HEK293 (cell line): ENCODE data around the gene TLR9.

ENCODE experiments used
- CTCF ChIA-PET: fragments of 350-600 bp; formaldehyde crosslinking; extraction: SDS; loops from one replicate; lab custom pipeline; 2021; ENCODE audit warnings: antibody characterized with exemption; lab: Yijun Ruan, JAX
- POLR2A ChIA-PET: fragments of 300-600 bp; formaldehyde crosslinking; extraction: SDS; loops from one replicate; lab custom pipeline; 2020; ENCODE audit warnings: antibody characterized with exemption, inconsistent platforms; lab: Yijun Ruan, JAX
- H3K27ac ChIP-seq: fragments of 200-500 bp; sonication (Bioruptor generic); 2 replicates; pipeline ENCODE4 v1.5.1; 2014; ENCODE audit warnings: low read depth, low read length, control low read depth, inconsistent platforms; ENCODE audit errors: extremely low read depth
- H3K36me3 ChIP-seq, 2 experiments: fragments of 200-500 bp in 1 of 2; sonication (Bioruptor generic) in 1 of 2; 1 replicate in 1 of 2; 2 replicates in 1 of 2; pipeline ENCODE4 v1.5.1; 2014 to 2017; ENCODE audit warnings: inconsistent platforms in 2 of 2, low read length in 2 of 2; ENCODE audit not compliant: control insufficient read depth in 2 of 2, insufficient read depth in 1 of 2
- H3K4me1 ChIP-seq: fragments of 200-500 bp; sonication (Bioruptor generic); 2 replicates; pipeline ENCODE4 v1.5.1; 2014; ENCODE audit warnings: mild to moderate bottlenecking, low read length, inconsistent platforms; ENCODE audit not compliant: control insufficient read depth, insufficient read depth
- H3K4me3 ChIP-seq: 2 replicates; pipeline ENCODE4 v1.5.1; 2011; ENCODE audit warnings: low read depth, mild to moderate bottlenecking, control low read depth, low read length, moderate library complexity
- H3K9me3 ChIP-seq: fragments of 200-500 bp; sonication (Bioruptor generic); 2 replicates; pipeline ENCODE4 v1.5.1; 2014; ENCODE audit warnings: low read depth, low read length, inconsistent platforms; ENCODE audit not compliant: control insufficient read depth, insufficient read depth
- GLIS2 ChIP-seq: fragments of 450-650 bp; formaldehyde crosslinking; IDR thresholded peaks from 2 replicates; pipeline ENCODE4 v1.5.1; 2016; ENCODE audit warnings: missing biosample characterization, missing genetic modification characterization
- KLF1 ChIP-seq: fragments of 450-650 bp; formaldehyde crosslinking; IDR thresholded peaks from 2 replicates; pipeline ENCODE4 v1.5.1; 2016; ENCODE audit warnings: missing biosample characterization, missing genetic modification characterization
- KLF9 ChIP-seq: fragments of 450-650 bp; formaldehyde crosslinking; IDR thresholded peaks from 2 replicates; pipeline ENCODE4 v1.5.1; 2016; ENCODE audit warnings: missing biosample characterization, missing genetic modification characterization, low read depth
- OSR2 ChIP-seq: fragments of 450-650 bp; formaldehyde crosslinking; IDR thresholded peaks from 2 replicates; pipeline ENCODE4 v1.5.1; 2016; ENCODE audit warnings: missing biosample characterization, missing genetic modification characterization
- SCRT1 ChIP-seq: fragments of 450-650 bp; formaldehyde crosslinking; IDR thresholded peaks from 2 replicates; pipeline ENCODE4 v1.5.1; 2016; ENCODE audit warnings: missing biosample characterization, missing genetic modification characterization, borderline replicate concordance
- SCRT2 ChIP-seq: fragments of 450-650 bp; formaldehyde crosslinking; IDR thresholded peaks from 2 replicates; pipeline ENCODE4 v1.5.1; 2016; ENCODE audit warnings: missing biosample characterization, missing genetic modification characterization
- SP2 ChIP-seq: fragments of 450-650 bp; formaldehyde crosslinking; IDR thresholded peaks from 2 replicates; pipeline ENCODE4 v1.5.1; 2016; ENCODE audit warnings: missing biosample characterization, missing genetic modification characterization
- SP3 ChIP-seq: fragments of 450-650 bp; formaldehyde crosslinking; IDR thresholded peaks from 2 replicates; pipeline ENCODE4 v1.5.1; 2016; ENCODE audit warnings: missing biosample characterization, missing genetic modification characterization
- ZBTB20 ChIP-seq: fragments of 450-650 bp; formaldehyde crosslinking; IDR thresholded peaks from 2 replicates; pipeline ENCODE4 v1.5.1; 2016; ENCODE audit warnings: missing biosample characterization, missing genetic modification characterization
- ZBTB26 ChIP-seq: fragments of 450-650 bp; formaldehyde crosslinking; optimal IDR thresholded peaks from 2 replicates; pipeline ENCODE3; 2016; ENCODE audit warnings: missing biosample characterization, mild to moderate bottlenecking, missing genetic modification characterization
- ZFP41 ChIP-seq: fragments of 450-650 bp; formaldehyde crosslinking; IDR thresholded peaks from 2 replicates; pipeline ENCODE4 v1.5.1; 2016; ENCODE audit warnings: missing biosample characterization, missing genetic modification characterization, borderline replicate concordance
- ZNF133 ChIP-seq: fragments of 450-650 bp; formaldehyde crosslinking; IDR thresholded peaks from 2 replicates; pipeline ENCODE4 v1.5.1; 2016; ENCODE audit warnings: missing biosample characterization, missing genetic modification characterization
- ZNF24 ChIP-seq: fragments of 450-650 bp; formaldehyde crosslinking; IDR thresholded peaks from 2 replicates; pipeline ENCODE4 v1.5.1; 2016; ENCODE audit warnings: missing biosample characterization, missing genetic modification characterization
- ZNF274 ChIP-seq, 2 experiments: fragments of 200-500 bp in 1 of 2; fragments of 450-650 bp in 1 of 2; sonication (Bioruptor generic) in 1 of 2; formaldehyde crosslinking in 1 of 2; IDR thresholded peaks; 2 replicates each; pipeline versions ENCODE4 v1.5.1 to v1.6.1; 2014 to 2016; ENCODE audit warnings: borderline replicate concordance in 1 of 2, inconsistent platforms in 1 of 2, low read length in 1 of 2, missing biosample characterization in 1 of 2, missing genetic modification characterization in 1 of 2
- ZNF302 ChIP-seq: fragments of 450-650 bp; formaldehyde crosslinking; IDR thresholded peaks from 2 replicates; pipeline ENCODE4 v1.5.1; 2016; ENCODE audit warnings: missing biosample characterization, missing genetic modification characterization, low read depth
- ZNF335 ChIP-seq: fragments of 450-650 bp; formaldehyde crosslinking; conservative IDR thresholded peaks from 2 replicates; pipeline ENCODE4 v1.5.1; 2016; ENCODE audit warnings: missing biosample characterization, missing genetic modification characterization
- ZNF366 ChIP-seq: fragments of 450-650 bp; formaldehyde crosslinking; conservative IDR thresholded peaks from 2 replicates; pipeline ENCODE4 v1.5.1; 2016; ENCODE audit warnings: missing biosample characterization, missing genetic modification characterization
- ZNF449 ChIP-seq: fragments of 450-650 bp; formaldehyde crosslinking; IDR thresholded peaks from 2 replicates; pipeline ENCODE4 v1.5.1; 2017; ENCODE audit warnings: missing biosample characterization, mild to moderate bottlenecking, missing genetic modification characterization, moderate library complexity
- ZNF48 ChIP-seq: fragments of 450-650 bp; formaldehyde crosslinking; IDR thresholded peaks from 2 replicates; pipeline ENCODE4 v1.5.1; 2016; ENCODE audit warnings: missing biosample characterization, missing genetic modification characterization
- ZNF501 ChIP-seq: fragments of 450-650 bp; formaldehyde crosslinking; IDR thresholded peaks from 2 replicates; pipeline ENCODE4 v1.5.1; 2016; ENCODE audit warnings: missing biosample characterization, missing genetic modification characterization
- ZNF529 ChIP-seq: fragments of 450-650 bp; formaldehyde crosslinking; IDR thresholded peaks from 2 replicates; pipeline ENCODE4 v1.5.1; 2017; ENCODE audit warnings: missing genetic modification characterization, missing biosample characterization; ENCODE audit not compliant: insufficient replicate concordance
- ZNF624 ChIP-seq: fragments of 450-650 bp; formaldehyde crosslinking; IDR thresholded peaks from 2 replicates; pipeline ENCODE4 v1.5.1; 2017; ENCODE audit warnings: missing biosample characterization, missing genetic modification characterization
- ZNF639 ChIP-seq: fragments of 450-650 bp; formaldehyde crosslinking; IDR thresholded peaks from 2 replicates; pipeline ENCODE4 v1.5.1; 2016; ENCODE audit warnings: missing biosample characterization, missing genetic modification characterization
- ZSCAN30 ChIP-seq: fragments of 450-650 bp; IDR thresholded peaks from 2 replicates; pipeline ENCODE4 v1.5.1; 2018; ENCODE audit warnings: missing biosample characterization, mild to moderate bottlenecking, missing genetic modification characterization, moderate library complexity

The TLR9 gene

GRCh38 chr3:52245322-52246263 lies 20.1 kb upstream of the TLR9 start, which contains the start of gene PPM1M:
Gene PPM1M, plus strand, starts transcription at chr3:52245759. Its CDS starts 66 bp downstream, at chr3:52245825.
- CTCF ChIA-PET = no interaction called here
- no peaks in the 10 kb centered on the region; the same call in 1 of the 2 replicates for H3K4me1 ChIP-seq
- peak within 1 kb of the TSS; percentile 68; the same call in 1 of the 2 replicates for H3K27ac ChIP-seq
- POLR2A ChIA-PET = interaction anchor here (0.6 to 1.0 kb wide), 3 partner anchors 8 to 33 kb away, joined by 3 read pairs; partner anchors contain the start of gene WDR82
- peak within 1 kb of the TSS; percentile 21 for H3K4me3 ChIP-seq
- H3K9me3 ChIP-seq = no peaks in the 10 kb centered on the region
- peaks cover 0 to 28% of the 10 kb centered on the region in 2 experiments; a peak in 1 of 3 replicates for H3K36me3 ChIP-seq
- peak; percentile 55 for TF ChIP-seq ZBTB26
- TF ChIP-seq ZNF274 (IDR thresholded peaks at IDR 0.05; ENCODE audit: low read length) = no peak
- TF ChIP-seq ZNF274 (tag by site-specific recombination; IDR thresholded peaks at IDR 0.05; ENCODE audit: borderline replicate concordance) = no peak
- peak; percentile 25; the same call in 1 of the 2 replicates for TF ChIP-seq KLF9
- no peak for TF ChIP-seq ZNF366 (tag by site-specific recombination)
- TF ChIP-seq ZNF335 (tag by site-specific recombination) = peak; percentile 61
- TF ChIP-seq GLIS2 (tag by site-specific recombination) = peak; percentile 52
- TF ChIP-seq ZNF449 (tag by site-specific recombination) = no peak
- peak; percentile 66 for TF ChIP-seq SP2
- peak; percentile 32; the same call in 1 of the 2 replicates for TF ChIP-seq SP3 (tag by site-specific recombination)
- TF ChIP-seq ZBTB20 (tag by site-specific recombination) = peak; percentile 83; the same call in 1 of the 2 replicates
- peak; percentile 97 for TF ChIP-seq SCRT2 (tag by site-specific recombination)
- peak; percentile 76; the same call in 1 of the 2 replicates for TF ChIP-seq SCRT1 (tag by site-specific recombination)

GRCh38 chr3:52243791-52244628 lies 18.6 kb upstream of the TLR9 start:
- Histone ChIP-seq H3K27ac (no peak overlapping the region), H3K9me3 (no peaks in the 10 kb centered on the region), H3K36me3 (peaks cover 0 to 13% of the 10 kb centered on the region in 2 experiments; a peak in 1 of 3 replicates), H3K4me3 (no peak overlapping the region), H3K4me1 (no peaks in the 10 kb centered on the region; the same call in 1 of the 2 replicates)
- POLR2A ChIA-PET = interaction anchor here (1.6 kb wide), 1 partner anchor 43 kb away, joined by 3 read pairs; the partner anchor contains the start of gene GLYCTK
- CTCF ChIA-PET = interaction anchor here (1.0 kb wide), 1 partner anchor 13 kb away, joined by 4 read pairs; no protein-coding TSS in a partner anchor
- no peak for TF ChIP-seq ZNF501 (tag by site-specific recombination)
- TF ChIP-seq KLF1 (tag by site-specific recombination) = no peak
- TF ChIP-seq ZSCAN30 (tag by site-specific recombination) = no peak
- no peak for TF ChIP-seq ZNF24 (tag by site-specific recombination)
- no peak; the same call in 1 of the 2 replicates for TF ChIP-seq ZBTB20 (tag by site-specific recombination)
- no peak for TF ChIP-seq ZFP41
- no peak for TF ChIP-seq ZNF639 (tag by site-specific recombination)
- TF ChIP-seq ZNF624 (tag by site-specific recombination) = no peak
- no peak for TF ChIP-seq ZNF48 (tag by site-specific recombination)
- no peak for TF ChIP-seq ZNF133 (tag by site-specific recombination)
- TF ChIP-seq ZNF302 (tag by site-specific recombination) = no peak
- no peak for TF ChIP-seq OSR2 (tag by site-specific recombination)
- no peak for TF ChIP-seq ZNF529 (tag by site-specific recombination)
